Body of pancreas (tissue), 4 donors: ENCODE data around the gene RAB20.

Experiments
- CTCF ChIP-seq, 7 experiments: fragments of 450-650 bp in 4 of 7; fragments of 200-600 bp in 3 of 7; sonication (generic) in 3 of 7; IDR thresholded peaks; one replicate each; pipeline ENCODE4 v1.5.1; 2016 to 2019; ENCODE audit warnings: antibody characterized with exemption in 7 of 7
- POLR2A ChIP-seq, 3 donors: fragments of 450-650 bp; IDR thresholded peaks; one replicate each; pipeline ENCODE4 v1.6.1; 2016; ENCODE audit warnings: antibody characterized with exemption in 3 of 3, mild to moderate bottlenecking in 2 of 3

DNA sequence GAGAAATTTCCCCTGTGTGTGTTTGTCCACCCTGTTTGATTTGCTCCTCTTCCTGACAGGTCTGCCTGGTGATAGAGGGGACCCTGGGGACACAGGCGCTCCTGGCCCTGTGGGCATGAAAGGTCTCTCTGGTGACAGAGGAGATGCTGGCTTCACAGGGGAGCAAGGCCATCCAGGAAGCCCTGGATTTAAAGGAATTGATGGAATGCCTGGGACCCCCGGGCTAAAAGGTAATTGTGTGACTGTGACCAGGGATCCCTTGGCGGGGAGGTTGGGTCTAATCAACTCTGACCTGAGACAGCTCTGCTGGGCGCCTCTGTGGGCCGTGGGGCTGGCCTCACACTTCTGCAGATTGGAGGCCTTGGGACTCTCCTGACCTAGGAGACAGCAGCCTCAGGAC lies 81.4 kb downstream of the RAB20 start:
- TF ChIP-seq CTCF (IDR thresholded peaks at IDR 0.05) (no peak), POLR2A (IDR thresholded peaks at IDR 0.05) (no peak)
